T-helper 9 cell (primary cell): Measurements from ENCODE around the gene ADD2.
"Not testable (repeated sequence)": the region's sequence is repeated elsewhere in the genome, so short reads cannot be mapped to it uniquely, and the experiment has no call there.

Experiments
- DNase-seq: peaks from one replicate; pipeline ENCODE4 v3.0.0-alpha.2; 2020

The ADD2 gene

DNA sequence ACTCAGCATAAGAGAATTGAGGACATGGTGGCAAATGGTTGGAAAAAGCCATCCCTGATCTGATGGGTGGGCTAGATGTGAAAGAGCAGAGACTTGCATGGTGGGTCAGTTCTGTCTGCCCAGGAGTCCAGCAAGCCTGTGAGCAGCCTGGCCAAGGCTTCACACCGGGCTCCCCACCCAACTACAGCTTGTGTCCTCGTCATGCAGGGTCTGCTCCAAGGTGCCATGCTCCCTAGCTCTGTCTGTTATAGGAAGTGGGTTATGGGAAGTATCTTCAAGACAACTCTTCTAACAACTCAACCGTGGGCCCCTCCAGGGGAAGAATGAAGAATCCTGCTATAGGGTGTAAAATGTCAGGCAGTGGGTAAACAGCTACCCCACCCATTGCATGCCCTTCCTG lies 97.4 kb downstream of the ADD2 start:
- no peak for DNase-seq

DNA sequence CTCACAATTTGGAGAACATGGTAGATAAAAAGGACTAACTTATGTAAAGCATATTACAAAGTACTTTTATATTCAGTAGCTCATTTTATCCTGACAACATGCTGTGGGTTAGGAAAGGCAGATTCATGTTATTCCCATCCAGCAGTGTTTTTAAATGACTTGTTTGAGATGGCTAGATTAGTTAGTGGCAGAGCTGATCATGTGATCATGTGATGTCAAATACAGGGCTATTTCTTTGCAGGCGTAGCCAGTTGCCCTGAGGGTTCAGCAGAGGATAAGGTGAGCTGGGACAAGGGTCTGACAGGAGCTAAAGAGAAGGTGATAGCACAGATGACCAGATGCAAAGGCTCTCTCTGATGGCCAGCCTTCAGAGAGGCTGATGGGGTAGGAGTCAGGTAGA lies 97.8 kb downstream of the ADD2 start:
- no peak for DNase-seq

DNA sequence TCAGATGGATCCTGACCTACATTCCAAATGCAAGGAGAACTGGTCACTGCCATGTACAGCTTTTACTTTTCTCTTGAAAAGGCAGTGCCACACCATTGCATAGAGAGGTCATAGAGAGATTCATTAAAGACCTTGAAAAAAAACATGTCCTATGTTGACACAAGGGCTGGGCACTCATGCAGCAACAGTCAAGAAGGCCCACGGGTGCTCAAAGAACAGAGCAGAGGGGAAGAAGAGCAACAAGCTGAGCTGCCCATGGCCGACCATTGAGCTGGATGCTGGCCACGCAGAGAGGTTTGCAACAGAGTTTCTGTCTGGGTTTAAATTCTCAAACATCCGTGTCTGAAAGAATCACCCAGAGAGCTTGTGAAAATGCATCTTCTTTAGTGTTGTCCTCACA lies 99.1 kb downstream of the ADD2 start:
- no peak for DNase-seq

- no peak for DNase-seq
Measured at GRCh38 chr2:70668432-70668831, 99.6 kb downstream of the ADD2 start.

DNA sequence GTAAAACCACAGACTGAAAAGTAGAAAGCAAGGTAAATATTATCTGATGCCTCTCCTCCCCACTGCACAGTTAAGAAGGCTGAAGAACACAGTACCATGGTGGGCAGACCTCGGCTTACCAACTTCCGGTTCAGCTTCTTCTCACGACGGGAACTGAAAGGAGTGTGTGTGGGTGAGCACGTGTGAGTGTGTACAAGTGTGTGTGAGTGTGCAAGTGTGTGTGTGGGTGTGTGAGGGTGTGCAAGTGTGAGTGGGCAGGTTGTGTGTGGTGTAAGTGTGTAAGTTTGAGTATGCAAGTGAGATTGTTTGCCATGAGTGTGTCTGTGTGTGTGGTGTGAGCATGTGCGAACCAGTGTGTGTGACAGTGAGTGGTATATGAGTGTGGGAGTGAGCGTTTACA lies 103.5 kb downstream of the ADD2 start:
- DNase-seq, result no peak

- DNase-seq, result no peak
Measured at GRCh38 chr2:70663411-70663810, 104.6 kb downstream of the ADD2 start.

GRCh38 chr2:70659551-70659950 lies 108.4 kb downstream of the ADD2 start:
- no peak for DNase-seq

DNA sequence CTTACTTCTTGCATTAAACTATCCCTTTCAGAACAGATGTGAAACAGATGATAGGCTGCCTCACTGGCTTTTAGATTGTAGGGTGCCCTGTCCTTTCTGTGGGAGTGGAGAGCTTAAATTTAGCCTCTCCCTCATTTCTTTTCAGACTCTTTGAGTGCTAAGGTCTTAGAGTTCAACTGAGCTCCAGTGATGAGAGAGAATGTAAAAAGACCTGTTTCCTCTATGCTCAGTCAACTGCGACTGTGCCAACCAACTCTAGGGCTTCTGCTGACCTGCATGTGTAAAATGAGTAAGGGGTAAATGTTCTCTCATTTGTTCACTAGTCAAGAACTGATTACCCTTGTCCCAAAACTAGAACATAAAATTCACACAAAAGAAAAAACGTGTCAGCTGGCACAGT lies 109.5 kb downstream of the ADD2 start:
- no peak for DNase-seq

DNA sequence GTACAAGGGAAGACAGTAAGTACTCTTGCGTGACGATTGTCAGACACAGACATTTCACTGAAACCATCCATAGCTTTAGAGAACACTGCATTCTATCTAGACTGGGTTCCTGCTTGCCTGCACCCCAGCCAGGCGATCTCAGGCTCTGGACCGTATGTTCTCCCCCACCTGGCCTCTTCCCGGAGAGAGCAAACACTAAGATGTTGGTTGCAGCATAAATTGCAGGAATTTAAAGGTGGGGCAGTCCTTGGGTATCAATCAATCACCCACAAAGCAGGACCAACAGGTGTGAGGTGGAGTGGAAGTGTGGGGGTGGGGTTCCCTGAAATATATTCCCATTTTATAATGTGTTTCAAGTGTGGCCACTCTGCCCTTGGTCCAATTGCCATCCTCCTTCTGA lies 110.8 kb downstream of the ADD2 start:
- DNase-seq, result no peak

DNA sequence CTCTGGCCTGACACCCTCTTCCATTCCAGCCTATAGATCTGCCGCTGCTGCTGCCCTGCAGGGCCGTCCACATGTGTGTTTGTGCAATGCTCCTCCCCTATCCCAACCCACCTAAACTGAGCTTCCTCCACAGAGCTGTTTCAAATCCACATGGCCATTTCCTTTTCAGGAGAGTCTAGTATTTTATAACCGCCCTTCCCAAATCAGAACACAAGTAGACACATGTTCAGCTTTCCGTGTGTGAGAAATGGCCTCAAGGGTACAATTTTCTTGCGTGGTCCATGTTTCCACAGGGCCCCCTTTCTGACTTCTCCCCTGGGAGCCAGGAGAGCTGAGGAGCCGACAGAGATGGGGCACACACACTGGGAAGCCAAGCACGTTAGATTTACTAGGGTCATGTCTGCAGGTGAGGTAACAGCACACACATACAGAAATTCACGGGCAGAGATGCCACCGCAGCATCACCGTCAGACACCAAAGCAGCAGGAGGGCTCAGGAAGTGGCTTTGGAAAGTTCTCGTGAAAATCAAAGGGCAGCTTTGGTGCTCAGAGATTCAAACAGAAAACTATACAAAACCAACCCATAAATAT lies 111.5 kb downstream of the ADD2 start:
- no peak for DNase-seq

DNA sequence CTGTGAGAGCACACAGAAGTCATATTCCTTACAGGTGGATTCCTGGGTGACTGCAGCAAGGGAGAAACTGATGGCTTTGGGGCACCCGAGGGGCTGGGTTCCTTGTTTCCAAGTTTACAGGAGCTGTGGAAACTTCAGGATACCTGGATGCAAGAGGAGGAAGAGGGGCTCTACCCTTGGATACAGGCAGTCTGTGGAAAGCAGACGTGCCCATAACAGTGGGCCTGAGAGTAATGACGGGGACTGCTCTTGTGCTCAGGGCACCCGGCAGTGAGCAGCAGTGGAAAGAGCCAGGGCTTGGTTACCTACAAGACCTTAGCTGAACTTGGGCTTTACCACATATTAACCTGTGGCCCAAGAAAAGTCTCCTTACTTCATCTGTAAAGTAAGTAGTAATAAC lies 112.2 kb downstream of the ADD2 start:
- DNase-seq, result no peak

- not testable (repeated sequence) for DNase-seq
Measured at GRCh38 chr2:70655211-70655610, 112.8 kb downstream of the ADD2 start.

DNA sequence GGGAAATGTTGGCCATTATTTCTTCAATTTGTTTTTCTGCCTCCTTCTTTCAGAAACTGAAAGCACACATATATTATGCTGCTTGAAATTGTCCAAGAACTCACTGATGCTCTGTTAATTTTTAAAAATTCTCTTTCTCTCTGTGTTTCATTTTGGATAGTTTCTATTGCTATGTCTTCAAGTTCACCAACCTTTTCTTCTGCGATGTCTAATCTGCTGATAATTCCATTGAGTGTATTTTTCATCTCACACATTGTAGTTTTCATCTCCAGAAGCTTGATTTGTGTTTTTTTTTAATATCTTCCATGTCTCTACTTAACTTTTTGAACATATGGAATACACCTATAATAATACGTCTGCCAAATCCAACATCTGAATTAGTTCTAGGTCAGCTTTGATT lies 116.3 kb downstream of the ADD2 start:
- DNase-seq, result no peak

GRCh38 chr2:70651014-70651413 lies 117.0 kb downstream of the ADD2 start:
- DNase-seq, result no peak

DNA sequence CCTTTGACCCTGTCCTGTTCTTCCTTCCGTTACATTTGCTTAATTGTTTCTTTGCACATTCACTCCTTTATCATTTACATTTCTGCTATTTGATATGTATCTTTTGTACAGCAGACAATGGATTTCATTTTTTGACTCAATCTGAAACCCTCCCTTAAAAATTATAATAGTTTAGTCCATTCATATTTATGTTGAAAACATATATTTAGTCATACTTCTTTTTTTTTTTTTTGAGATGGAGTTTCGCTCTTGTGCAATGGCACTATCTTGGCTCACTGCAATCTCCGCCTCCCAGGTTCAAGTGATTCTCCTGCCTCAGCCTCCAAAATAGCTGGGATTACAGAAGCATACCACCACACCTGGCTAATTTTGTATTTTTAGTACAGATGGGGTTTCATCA lies 119.0 kb downstream of the ADD2 start:
- no peak for DNase-seq

- DNase-seq, result peak; percentile 55
Measured at GRCh38 chr2:70647873-70648481, 120.0 kb downstream of the ADD2 start.

GRCh38 chr2:70646420-70646818 lies 121.6 kb downstream of the ADD2 start:
- no peak for DNase-seq

GRCh38 chr2:70645733-70646419 lies 122.1 kb downstream of the ADD2 start:
- no peak for DNase-seq

DNA sequence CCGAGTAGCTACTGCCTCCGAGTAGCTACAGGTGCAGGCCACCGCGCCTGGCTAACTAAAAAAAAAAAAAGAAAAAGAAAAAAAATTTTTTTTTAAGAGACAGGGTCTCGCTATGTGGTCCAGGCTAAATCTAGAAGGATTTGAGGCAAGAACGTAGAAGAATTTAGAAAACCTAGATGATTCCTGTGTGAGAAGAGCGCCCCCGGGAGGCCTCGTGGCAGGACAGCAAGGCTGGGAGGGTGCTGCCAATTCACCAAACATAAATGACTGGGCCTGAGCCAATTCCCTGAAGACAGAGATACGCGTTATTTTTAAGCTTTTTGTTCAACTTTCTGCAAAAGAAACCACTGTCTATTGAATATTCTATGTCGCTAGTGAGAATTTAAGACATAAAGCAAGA lies 124.3 kb downstream of the ADD2 start:
- DNase-seq, result no peak

GRCh38 chr2:70641263-70641784 lies 126.7 kb downstream of the ADD2 start:
- DNase-seq, result no peak

DNA sequence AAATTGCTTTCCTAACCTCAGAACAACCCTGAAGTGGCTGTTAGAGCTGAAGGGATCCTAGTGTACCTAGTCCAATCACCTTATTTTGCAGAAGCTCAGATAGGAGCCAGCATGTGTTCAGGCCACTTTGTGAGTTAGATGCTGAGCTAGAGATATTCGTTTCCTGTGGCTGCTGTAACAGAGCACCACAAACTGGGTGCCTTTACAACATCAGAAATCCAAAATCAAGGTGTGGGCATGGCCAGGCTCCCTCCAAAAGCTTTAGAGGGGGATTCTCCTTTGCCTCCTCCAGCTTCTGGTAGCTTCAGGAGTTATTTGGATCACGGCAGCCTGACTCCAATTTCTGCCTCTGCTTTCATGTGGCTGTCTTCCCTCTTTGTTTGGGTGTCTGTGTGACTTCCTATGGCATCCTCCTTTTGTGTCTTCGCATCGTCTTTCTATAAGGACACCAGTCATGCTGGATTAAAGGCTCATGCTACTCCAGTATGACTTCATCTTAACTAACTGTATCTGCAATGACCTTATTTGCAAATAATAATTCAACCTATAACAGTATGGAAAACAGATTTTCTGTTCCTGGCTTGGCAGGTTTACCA lies 128.1 kb downstream of the ADD2 start:
- no peak for DNase-seq

DNA sequence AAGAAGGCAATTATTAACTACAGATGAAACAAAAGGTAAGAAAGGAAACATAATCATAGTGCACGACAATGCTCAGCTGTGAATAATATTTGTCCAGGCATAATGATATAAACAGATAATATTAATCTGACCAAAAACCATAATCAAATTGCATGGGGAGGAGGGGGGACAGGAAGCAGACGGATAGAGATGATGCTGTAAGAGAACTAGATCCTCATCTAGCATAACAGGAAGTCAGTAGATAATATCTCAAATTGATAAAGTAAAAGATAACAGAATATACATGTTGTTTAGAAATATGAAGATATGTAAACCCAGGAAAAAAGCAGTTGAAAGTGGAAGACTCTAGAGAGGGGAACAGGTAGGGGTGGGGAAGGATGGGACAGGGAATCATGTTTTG lies 129.4 kb downstream of the ADD2 start:
- DNase-seq, result no peak

DNA sequence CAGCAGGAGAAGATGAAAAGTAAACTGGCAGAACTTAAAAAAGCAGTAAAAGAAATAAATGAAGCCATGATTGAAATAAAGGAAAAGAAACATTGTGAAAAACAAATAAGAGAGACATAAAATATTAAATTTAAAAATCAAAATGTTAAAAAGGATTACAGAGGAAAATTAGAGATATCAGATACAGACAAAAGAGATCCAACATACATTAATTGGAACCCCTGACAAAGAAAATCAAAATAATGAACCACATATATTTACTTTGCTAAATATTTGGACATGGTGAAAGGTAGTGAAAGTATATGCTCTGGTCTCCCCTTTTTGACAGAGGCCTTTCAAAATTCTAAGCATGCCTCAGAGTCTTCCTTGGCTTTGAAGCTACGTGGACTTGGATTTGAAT lies 134.5 kb downstream of the ADD2 start:
- DNase-seq, result no peak

GRCh38 chr2:70632966-70633365 lies 135.0 kb downstream of the ADD2 start:
- no peak for DNase-seq
